ENCODE results near the gene IGLL1.
"Not testable (repeated sequence)": the region's sequence is repeated elsewhere in the genome, so short reads cannot be mapped to it uniquely, and the experiment has no call there.

- TF ChIP-seq, protein P1, sequence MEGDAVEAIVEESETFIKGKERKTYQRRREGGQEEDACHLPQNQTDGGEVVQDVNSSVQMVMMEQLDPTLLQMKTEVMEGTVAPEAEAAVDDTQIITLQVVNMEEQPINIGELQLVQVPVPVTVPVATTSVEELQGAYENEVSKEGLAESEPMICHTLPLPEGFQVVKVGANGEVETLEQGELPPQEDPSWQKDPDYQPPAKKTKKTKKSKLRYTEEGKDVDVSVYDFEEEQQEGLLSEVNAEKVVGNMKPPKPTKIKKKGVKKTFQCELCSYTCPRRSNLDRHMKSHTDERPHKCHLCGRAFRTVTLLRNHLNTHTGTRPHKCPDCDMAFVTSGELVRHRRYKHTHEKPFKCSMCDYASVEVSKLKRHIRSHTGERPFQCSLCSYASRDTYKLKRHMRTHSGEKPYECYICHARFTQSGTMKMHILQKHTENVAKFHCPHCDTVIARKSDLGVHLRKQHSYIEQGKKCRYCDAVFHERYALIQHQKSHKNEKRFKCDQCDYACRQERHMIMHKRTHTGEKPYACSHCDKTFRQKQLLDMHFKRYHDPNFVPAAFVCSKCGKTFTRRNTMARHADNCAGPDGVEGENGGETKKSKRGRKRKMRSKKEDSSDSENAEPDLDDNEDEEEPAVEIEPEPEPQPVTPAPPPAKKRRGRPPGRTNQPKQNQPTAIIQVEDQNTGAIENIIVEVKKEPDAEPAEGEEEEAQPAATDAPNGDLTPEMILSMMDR (IDR thresholded peaks at IDR 0.05) = not testable (repeated sequence)
- not testable (repeated sequence) for TF ChIP-seq EZH2 (IDR thresholded peaks at IDR 0.05)
Observed at GRCh38 chr22:23542391-23542790, 37.7 kb downstream of the IGLL1 start.

Measured in neural progenitor cell (in vitro differentiated cells).